ENCODE measurements around the gene AKT1.
A peak's percentile ranks its signal among the peaks of the same experiment; 100 is the strongest.
"Not testable (repeated sequence)": the region's sequence is repeated elsewhere in the genome, so short reads cannot be mapped to it uniquely, and the experiment has no call there.

Gene AKT1

DNA sequence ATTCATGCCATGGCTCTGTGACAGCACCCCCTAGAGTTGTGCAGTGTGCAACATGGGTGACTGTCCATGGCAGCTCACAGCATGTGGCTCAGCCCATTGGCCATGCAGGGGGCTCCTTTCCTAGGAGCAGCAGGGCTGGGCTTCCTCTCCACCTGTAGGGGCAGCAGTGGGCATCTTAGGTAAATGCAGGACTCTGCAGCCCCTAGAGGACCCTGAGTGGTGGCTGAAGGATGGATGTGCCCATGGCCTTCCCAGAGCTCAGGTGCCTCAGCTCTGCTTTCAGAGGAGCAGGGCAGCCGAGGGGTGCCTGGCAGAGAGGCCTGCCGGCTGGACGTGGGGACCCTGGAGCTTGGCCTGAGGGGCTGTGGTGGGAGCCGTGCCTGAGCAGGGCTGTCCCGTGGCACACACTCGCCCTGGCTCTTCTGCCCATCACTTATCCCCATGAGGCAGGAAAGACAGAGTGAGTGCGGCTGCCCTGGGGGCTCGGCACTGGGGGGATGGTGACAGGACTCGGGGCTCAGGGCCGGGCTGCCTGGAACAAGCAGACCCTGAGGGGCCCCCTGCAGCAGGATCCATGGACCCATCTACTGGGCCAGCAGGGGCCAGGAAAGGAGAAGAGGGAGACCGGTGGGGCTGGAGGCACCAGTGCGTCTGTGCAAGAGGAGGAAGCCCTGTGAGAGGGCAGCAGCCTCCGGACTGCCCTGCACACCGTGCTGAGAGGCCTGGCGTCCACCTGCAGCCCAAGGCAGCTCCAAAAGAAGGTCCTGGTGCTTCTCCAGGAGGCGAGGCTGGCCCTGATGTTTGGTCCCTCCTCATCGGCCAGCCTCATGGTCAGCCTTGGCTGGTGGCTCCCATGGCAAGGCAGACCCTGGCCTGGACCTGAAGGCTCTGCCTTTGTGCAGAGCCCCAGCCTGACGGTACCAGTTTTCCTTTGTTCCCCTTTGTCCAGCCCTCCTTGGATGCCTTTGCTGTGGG, 63.9 kb downstream of the AKT1 start:
- no peak overlapping the region for H3K4me3 Mint-ChIP-seq
- H3K27me3 Mint-ChIP-seq (ENCODE audit: low read depth) = no peaks in the 10 kb centered on the region
- H3K27ac Mint-ChIP-seq = no peak overlapping the region
- no peaks in the 10 kb centered on the region for H3K9me3 Mint-ChIP-seq
- H3K36me3 Mint-ChIP-seq (ENCODE audit: low read depth) = no peaks in the 10 kb centered on the region
- no peaks in the 10 kb centered on the region for H3K4me1 Mint-ChIP-seq (ENCODE audit: low read depth)

DNA sequence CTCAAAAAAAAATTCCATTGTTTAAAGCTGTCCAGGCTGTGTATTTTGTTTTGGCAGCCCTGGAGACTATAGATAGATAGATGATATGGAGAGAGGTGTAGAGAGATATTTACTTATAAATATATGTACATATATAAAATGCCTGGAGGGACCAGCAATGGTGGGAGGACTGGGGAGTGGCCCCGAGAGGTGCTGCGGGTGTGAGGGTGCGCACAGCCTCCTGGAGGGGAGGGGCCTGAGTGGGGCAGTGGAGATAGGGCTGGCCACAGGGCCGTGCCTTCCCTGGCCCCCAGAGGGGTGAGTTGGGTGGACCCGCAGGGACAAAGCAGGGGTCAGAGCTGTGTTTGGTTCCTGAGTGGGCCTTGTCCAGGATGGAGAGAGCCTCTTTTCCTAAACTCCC, 65.1 kb downstream of the AKT1 start:
- H3K4me1 Mint-ChIP-seq (ENCODE audit: low read depth) = no peaks in the 10 kb centered on the region

DNA sequence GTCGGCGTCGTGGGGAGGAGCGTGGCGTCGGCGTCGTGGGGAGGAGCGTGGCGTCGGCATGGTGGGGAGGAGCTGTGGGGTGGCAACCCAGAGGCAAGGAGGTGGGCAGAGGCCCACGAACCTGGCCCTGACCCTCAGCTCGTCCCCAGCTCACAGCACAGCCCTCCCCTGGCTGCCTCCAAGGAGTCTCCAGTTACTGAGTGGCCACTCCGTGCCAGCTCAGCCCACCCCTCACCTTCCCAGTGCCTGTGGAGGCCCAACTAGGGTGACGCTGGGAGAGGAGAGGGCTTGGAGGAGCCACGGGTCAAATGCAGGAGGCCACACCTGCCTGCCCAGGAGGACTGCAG, 65.7 kb downstream of the AKT1 start:
- Mint-ChIP-seq H3K36me3 (ENCODE audit: low read depth) (no peaks in the 10 kb centered on the region), H3K9me3 (no peaks in the 10 kb centered on the region), H3K27me3 (ENCODE audit: low read depth) (no peaks in the 10 kb centered on the region), H3K4me3 (no peak overlapping the region), H3K4me1 (ENCODE audit: low read depth) (no peaks in the 10 kb centered on the region), H3K27ac (no peak overlapping the region)

More for the DNA sequence above, 65.1 kb downstream of the AKT1 start:
- Mint-ChIP-seq H3K4me3 (no peak overlapping the region), H3K9me3 (no peaks in the 10 kb centered on the region), H3K27ac (no peak overlapping the region), H3K36me3 (ENCODE audit: low read depth) (no peaks in the 10 kb centered on the region), H3K27me3 (ENCODE audit: low read depth) (no peaks in the 10 kb centered on the region)

GRCh38 chr14:104729176-104729834, 66.2 kb downstream of the AKT1 start:
- not testable (repeated sequence) for H3K9me3 Mint-ChIP-seq; H3K27me3 Mint-ChIP-seq (ENCODE audit: low read depth); H3K27ac Mint-ChIP-seq; H3K4me1 Mint-ChIP-seq (ENCODE audit: low read depth); H3K4me3 Mint-ChIP-seq; H3K36me3 Mint-ChIP-seq (ENCODE audit: low read depth)

GRCh38 chr14:104728631-104729030, 66.9 kb downstream of the AKT1 start:
- Mint-ChIP-seq H3K36me3 (ENCODE audit: low read depth) (no peaks in the 10 kb centered on the region), H3K9me3 (no peaks in the 10 kb centered on the region), H3K4me3 (no peak overlapping the region), H3K27me3 (ENCODE audit: low read depth) (no peaks in the 10 kb centered on the region), H3K27ac (no peak overlapping the region), H3K4me1 (ENCODE audit: low read depth) (no peaks in the 10 kb centered on the region)

- H3K4me3 Mint-ChIP-seq = no peak overlapping the region
- no peaks in the 10 kb centered on the region for H3K4me1 Mint-ChIP-seq (ENCODE audit: low read depth)
- H3K27ac Mint-ChIP-seq = peak overlapping the region; percentile 62
- no peaks in the 10 kb centered on the region for H3K27me3 Mint-ChIP-seq (ENCODE audit: low read depth)
- H3K9me3 Mint-ChIP-seq = no peaks in the 10 kb centered on the region
- no peaks in the 10 kb centered on the region for H3K36me3 Mint-ChIP-seq (ENCODE audit: low read depth)
These were observed 68.7 kb downstream of the AKT1 start for GRCh38 chr14:104726600-104727451.

DNA sequence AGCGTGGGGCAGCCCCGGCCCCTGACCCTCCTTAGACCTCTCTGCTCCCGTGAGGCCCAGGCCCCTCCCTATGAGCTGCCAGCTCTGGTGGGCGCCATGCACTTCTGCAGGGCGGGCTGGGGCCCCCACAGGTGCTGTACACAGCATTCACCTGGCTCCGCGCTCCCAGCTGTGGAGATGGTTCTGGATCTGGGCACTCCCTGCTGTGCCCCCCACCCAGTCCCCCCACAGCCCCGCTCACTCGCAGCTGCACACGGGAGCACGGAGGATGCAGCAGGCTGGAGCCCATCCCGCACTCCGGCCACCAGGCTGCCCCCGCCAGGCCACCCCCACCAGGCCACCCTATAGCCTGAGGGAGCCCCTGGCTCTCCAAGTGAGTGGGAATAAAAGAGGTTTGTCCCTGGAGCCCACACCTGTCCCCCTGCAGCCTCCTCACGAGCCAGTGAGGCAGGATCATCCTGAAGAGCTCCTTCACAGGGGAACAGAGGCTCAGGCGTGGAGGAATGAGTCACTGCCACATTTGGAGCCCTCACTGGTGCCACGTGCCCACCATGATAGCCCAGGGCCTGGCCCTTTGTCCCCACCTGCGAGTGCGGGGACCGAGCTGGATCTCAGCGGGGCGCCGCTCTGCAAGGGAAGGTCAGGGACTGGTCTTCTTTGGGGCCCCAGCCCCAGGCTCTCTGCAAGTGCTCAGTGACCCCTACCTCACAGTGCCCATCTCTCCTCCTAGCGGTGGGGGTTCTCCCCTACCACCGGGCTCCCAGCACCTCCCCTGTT, 69.6 kb downstream of the AKT1 start:
- no peak overlapping the region for H3K27ac Mint-ChIP-seq
- no peaks in the 10 kb centered on the region for H3K36me3 Mint-ChIP-seq (ENCODE audit: low read depth)

DNA sequence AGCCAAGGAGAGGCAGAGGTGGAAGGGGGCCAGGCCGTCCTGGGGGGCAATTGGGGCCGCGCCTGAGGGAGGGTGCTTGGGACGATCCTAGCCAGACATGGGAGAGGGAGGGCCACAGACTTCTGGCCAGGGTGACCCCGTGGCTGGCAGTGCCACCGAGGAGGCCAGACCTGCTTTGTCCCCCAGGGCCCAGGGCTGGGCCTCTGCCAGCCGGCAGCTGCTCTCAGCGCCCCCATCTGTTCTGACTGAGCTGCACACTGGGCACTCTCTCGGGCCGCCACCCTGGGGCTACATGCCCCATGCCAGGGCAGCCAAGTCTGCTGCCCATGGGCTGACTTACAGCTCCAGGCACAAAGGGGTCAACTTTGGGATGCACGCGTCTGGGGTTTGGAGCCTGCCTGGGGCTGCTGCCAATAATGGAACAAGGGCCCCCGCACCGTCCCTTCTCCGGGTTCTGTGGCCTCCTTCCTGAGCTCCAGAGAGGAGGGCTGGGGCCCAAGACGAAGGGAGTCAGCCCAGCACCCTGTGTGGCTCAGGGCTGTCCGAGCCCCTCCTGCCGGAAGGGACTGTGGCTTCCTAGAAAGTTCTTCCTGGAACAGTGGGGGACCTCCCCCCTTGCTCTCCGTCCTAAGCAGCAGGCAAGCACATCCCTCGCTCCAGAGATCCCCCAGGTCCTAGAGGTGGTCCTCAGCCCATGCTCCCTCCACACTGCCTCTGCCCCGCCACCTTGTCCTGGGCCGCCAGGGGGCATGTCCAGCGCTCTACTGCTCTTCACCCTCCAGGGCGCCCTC, 70.4 kb downstream of the AKT1 start:
- H3K4me1 Mint-ChIP-seq (ENCODE audit: low read depth) = no peaks in the 10 kb centered on the region
- no peaks in the 10 kb centered on the region for H3K36me3 Mint-ChIP-seq (ENCODE audit: low read depth)
- peak overlapping the region; percentile 37 for H3K4me3 Mint-ChIP-seq
- no peaks in the 10 kb centered on the region for H3K9me3 Mint-ChIP-seq
- no peak overlapping the region for H3K27ac Mint-ChIP-seq
- H3K27me3 Mint-ChIP-seq (ENCODE audit: low read depth) = no peaks in the 10 kb centered on the region

More for the DNA sequence above, 69.6 kb downstream of the AKT1 start:
- no peaks in the 10 kb centered on the region for H3K27me3 Mint-ChIP-seq (ENCODE audit: low read depth)
- H3K4me3 Mint-ChIP-seq = no peak overlapping the region
- no peaks in the 10 kb centered on the region for H3K9me3 Mint-ChIP-seq
- H3K4me1 Mint-ChIP-seq (ENCODE audit: low read depth) = no peaks in the 10 kb centered on the region

- no peak overlapping the region for H3K4me3 Mint-ChIP-seq
- H3K4me1 Mint-ChIP-seq (ENCODE audit: low read depth) = peaks cover 2% of the 10 kb centered on the region
- H3K27me3 Mint-ChIP-seq (ENCODE audit: low read depth) = no peaks in the 10 kb centered on the region
- H3K27ac Mint-ChIP-seq = no peak overlapping the region
- no peaks in the 10 kb centered on the region for H3K36me3 Mint-ChIP-seq (ENCODE audit: low read depth)
- H3K9me3 Mint-ChIP-seq = no peaks in the 10 kb centered on the region
These were observed 71.1 kb downstream of the AKT1 start for GRCh38 chr14:104724407-104724980.

- Mint-ChIP-seq H3K27ac (no peak within 1 kb of the TSS), H3K27me3 (ENCODE audit: low read depth) (no peaks in the 10 kb centered on the region)
These were observed 71.7 kb downstream of the AKT1 start, which contains the start of gene ADSS1 for GRCh38 chr14:104723651-104724406. TSS of gene ADSS1 (plus strand) at chr14:104724229. CDS start at chr14:104724271, 42 bp downstream.

GRCh38 chr14:104722938-104723650, 72.5 kb downstream of the AKT1 start:
- no peak overlapping the region for H3K27ac Mint-ChIP-seq
- no peaks in the 10 kb centered on the region for H3K9me3 Mint-ChIP-seq
- no peaks in the 10 kb centered on the region for H3K27me3 Mint-ChIP-seq (ENCODE audit: low read depth)
- no peak overlapping the region for H3K4me3 Mint-ChIP-seq
- peaks cover 2% of the 10 kb centered on the region for H3K4me1 Mint-ChIP-seq (ENCODE audit: low read depth)
- H3K36me3 Mint-ChIP-seq (ENCODE audit: low read depth) = no peaks in the 10 kb centered on the region

More at GRCh38 chr14:104723651-104724406, 71.7 kb downstream of the AKT1 start, which contains the start of gene ADSS1:
- H3K9me3 Mint-ChIP-seq = no peaks in the 10 kb centered on the region
- peak within 1 kb of the TSS; percentile 44 for H3K4me3 Mint-ChIP-seq
- H3K36me3 Mint-ChIP-seq (ENCODE audit: low read depth) = no peaks in the 10 kb centered on the region
- H3K4me1 Mint-ChIP-seq (ENCODE audit: low read depth) = peaks cover 2% of the 10 kb centered on the region
